CD4-positive, alpha-beta T cell treated with Interleukin-15 for 4 hours (primary cell): ENCODE data around the gene PTER.

Experiments used
- DNase-seq: peaks from one replicate; pipeline ENCODE4 v3.0.0-alpha.2; 2020; ENCODE audit warnings: low spot score

PTER gene

GRCh38 chr10:16470747-16471146, 33.9 kb downstream of the PTER start:
- peak; percentile 24 for DNase-seq

GRCh38 chr10:16472828-16473227, 36.0 kb downstream of the PTER start:
- DNase-seq = no peak

GRCh38 chr10:16477757-16478156, 40.9 kb downstream of the PTER start:
- DNase-seq = no peak

DNA sequence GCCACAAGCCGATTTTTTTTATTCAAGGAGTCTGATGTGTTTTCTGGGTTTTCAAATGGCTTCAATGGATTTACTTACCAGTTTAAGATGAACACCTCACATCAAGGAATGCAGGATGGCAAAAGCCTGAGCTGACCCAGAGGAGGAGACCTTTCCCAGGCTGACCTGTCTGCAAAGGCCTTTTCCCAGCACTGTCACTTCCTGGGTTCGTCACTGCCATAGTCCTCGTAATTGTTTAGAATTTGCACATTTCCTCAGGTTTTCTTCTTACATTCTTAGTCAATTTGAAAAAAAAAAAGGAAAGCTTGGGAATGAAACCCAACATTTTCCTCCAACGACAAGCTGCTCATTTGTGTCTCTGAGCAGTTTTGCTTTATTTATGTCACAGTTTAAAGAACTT, 42.0 kb downstream of the PTER start:
- no peak for DNase-seq

DNA sequence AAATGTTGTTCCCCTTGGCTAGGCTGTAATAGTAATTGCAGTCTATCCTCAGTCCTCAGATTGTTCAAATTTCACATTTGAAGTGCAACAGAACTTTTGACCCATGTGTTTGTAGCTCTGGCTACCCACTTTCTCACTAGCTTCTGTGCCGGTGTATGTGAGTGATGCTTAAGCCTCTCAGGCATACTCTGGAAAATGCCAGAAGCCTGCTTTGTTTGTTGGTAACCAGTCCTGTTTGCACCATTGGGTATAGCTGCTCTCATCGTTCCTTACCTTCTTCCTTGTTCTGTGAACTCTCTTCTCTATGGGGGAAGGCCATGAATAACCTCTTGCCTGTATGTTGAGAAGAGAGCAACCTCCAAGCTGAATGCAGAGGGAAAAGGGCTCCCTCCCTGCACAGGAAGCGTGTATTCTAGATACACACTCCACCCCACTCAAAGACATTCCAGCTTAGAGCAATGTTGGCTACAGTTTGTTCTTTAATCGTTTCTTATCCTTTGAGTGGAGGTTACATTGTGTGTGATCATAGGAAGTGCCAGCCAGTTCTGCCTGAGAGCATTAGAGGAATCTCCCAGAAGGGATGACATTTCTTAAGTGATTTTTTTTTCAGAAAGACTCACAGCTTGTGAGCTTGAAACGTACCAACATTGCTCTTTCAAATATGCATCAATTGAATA, 44.4 kb downstream of the PTER start:
- no peak for DNase-seq

- DNase-seq = no peak
These were observed 46.6 kb downstream of the PTER start for GRCh38 chr10:16483241-16483917.

DNA sequence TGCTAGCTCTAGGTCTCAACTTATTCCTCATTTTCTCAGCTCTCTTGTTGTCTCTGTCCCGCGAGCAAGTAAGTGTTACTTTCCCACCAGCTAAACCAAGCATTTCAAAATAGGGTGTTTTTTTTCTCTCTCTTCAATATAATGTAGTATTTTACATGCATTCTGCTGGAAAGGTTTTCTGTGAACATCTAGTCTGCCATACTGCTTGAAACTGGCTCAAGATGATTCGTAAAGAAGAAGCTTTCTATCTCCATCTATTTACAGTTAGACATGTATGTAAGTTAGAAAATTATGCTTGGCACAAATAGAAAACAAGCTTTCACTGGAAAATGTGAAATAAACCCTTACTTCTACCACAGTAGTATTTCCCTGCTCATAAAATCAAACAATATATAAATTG, 53.7 kb downstream of the PTER start:
- no peak for DNase-seq

DNA sequence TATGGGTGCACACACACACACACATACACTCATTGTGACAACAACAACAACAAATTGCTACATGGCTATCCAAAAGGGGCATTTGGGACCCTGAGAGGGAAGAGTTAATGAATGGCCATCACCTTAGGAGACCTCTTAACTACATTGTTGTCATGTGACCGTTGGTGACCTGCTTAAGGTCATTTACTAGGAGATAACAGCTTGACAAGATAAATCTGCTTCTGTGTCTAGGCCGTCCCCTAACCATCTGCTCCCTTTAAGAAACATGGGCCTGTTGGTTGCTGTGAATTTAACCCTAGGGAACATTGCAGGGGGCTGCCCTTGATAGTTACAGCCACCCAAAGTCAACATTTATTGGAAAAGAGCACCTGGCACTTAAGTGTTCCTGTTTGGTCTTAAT, 55.1 kb downstream of the PTER start:
- DNase-seq = no peak

DNA sequence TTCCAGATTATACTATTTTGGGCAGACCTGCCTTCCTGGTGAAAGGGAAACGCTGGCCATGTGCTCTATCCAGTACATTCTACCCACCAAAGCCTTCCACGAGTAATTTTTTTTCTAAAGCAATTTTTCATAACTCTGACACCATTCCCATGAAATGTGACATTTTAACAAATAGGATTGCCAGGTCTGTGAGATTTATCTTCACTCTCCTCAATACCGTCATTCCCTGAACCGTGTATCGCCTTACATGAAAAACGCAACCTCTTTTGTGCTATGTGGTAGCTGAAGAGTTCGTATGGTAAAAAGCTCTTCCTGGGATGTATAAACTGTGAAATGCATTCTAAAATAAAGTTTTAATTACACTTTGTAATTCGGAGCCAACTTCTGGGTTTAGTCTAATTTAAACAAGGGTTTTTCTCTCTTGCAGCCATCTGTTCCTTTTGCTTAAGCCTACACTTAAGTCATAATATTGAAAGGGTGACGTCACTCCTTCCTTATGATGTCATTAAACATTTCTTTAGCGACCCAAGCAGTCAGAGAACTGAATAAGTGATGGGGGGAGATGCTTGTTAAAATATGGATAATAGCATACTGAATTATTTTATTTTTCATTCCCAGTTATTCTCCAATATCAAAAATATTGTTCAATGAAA, 57.2 kb downstream of the PTER start:
- DNase-seq = no peak

DNA sequence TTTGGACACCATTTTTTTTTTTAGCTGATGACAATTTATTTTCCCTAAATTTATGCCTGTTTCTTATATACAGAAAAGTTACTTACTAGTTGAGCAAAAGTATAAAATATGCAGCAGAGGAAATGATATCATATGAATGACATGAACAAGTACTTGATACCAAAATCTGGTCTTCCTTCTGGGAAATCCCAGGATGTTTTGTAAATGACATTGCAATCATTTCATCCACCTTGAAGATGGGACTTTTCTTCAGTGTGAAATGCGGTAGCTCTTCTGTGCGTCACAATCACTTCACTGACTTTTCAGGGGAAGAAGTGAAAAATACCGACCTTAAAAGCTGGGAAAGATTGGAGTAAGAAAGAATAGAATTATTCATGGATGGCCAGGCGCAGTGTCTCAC, 61.1 kb downstream of the PTER start:
- DNase-seq = no peak

DNA sequence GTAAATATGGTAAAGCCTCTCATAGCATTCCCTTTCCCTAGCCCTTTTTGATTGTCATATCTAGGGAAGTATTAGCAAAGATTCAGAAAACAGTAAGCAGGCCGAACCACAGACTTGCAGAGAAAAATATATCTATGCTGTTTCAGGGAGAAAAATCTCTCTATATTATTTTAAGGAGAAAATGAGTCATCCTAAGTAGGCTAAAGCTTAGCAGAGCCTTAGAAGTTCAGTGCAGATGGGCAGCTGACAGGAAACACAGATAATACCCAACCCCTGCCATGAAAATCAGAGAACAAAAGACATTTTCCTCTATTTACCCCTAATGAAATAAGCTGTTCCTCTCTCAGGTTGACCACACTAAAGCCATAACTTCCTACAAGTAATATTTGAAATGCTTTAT, 68.4 kb downstream of the PTER start:
- no peak for DNase-seq

DNA sequence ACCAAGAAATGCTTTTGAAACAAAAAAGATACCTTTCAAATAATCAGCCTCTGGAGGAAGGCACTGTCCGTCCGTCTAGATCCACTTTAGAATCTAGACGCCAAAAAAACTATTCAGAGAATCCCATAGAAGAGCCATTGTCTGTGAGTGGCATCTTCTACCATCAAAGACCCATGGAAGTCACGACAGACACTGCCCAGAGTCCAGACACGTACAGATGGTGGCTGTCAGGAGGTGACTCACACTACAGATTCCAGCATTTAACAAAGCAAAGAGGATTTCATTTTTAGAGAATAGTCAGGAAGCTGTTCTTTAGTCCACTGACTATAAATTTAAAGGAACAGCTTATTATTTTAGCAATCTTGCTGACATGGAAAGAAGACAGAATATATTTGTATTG, 73.2 kb downstream of the PTER start:
- DNase-seq = no peak

DNA sequence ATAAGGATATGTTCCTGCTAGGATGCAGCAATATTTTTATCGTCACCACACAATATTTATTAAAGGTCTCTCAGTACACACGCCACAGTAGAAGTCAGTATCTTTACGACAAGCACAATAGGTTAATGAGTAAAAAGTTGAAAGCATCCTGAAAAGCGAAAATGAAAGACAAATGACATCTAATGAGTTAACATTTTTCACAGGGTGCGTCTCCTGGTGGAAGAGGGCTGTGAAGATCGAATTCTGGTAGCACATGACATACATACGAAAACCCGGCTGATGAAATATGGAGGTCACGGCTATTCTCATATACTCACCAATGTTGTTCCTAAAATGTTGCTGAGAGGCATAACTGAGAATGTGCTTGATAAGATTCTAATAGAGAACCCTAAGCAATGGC, 74.0 kb downstream of the PTER start:
- no peak for DNase-seq

- DNase-seq = no peak
These were observed 82.0 kb downstream of the PTER start for GRCh38 chr10:16518822-16519221.

GRCh38 chr10:16519250-16519907, 82.6 kb downstream of the PTER start:
- DNase-seq = no peak

- no peak for DNase-seq
These were observed 83.4 kb downstream of the PTER start for GRCh38 chr10:16519908-16520861.

- no peak for DNase-seq
These were observed 84.1 kb downstream of the PTER start for GRCh38 chr10:16520900-16521299.

- DNase-seq = no peak
These were observed 84.7 kb downstream of the PTER start, which contains the start of gene C1QL3 for GRCh38 chr10:16521311-16522016. Gene C1QL3 (minus strand): TSS chr10:16521879. CDS start chr10:16521065, 814 bp downstream.

- no peak for DNase-seq
These were observed 90.6 kb downstream of the PTER start for GRCh38 chr10:16527452-16527851.

DNA sequence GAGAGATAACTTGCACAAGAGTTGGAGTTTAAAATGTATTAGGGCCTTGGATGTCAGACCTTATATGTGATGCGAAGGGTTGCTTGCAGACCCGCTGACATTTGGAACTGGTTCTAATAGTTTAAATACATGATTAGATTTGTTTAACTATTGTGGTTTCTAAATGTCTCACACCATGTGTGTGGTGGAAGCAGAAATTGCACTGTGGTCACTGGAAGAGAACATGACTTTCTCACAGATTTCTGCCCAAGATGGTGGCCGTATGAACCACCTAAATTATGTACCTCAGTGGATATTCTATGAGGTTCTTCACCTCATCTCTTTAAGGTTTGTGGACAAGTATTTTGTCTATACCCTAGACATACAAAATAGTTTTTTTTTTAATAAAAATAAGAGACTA, 93.0 kb downstream of the PTER start:
- DNase-seq = no peak

GRCh38 chr10:16536155-16536554, 99.3 kb downstream of the PTER start:
- no peak for DNase-seq
